GM19397 (cell line): ENCODE results near the gene RNF5.
"Not testable (repeated sequence)": the region's sequence is repeated elsewhere in the genome, so short reads cannot be mapped to it uniquely, and the experiment has no call there.

Source experiments
- ATAC-seq: cut with Tn5 transposase; IDR thresholded peaks from one replicate; pipeline ENCODE4 v1.9.1; 2021; ENCODE audit warnings: mild to moderate bottlenecking, moderate library complexity; ENCODE audit not compliant: unreplicated experiment

RNF5 gene

GRCh38 chr6:32203426-32204267 lies 25.4 kb downstream of the RNF5 start:
- ATAC-seq = no peak

- no peak for ATAC-seq
These were observed 26.1 kb downstream of the RNF5 start for GRCh38 chr6:32204268-32204715.

- no peak for ATAC-seq
These were observed 30.8 kb downstream of the RNF5 start for GRCh38 chr6:32208996-32209395.

GRCh38 chr6:32210191-32210601 lies 32.0 kb downstream of the RNF5 start:
- no peak for ATAC-seq

GRCh38 chr6:32211432-32211831 lies 33.2 kb downstream of the RNF5 start:
- not testable (repeated sequence) for ATAC-seq

GRCh38 chr6:32212076-32212760 lies 34.0 kb downstream of the RNF5 start:
- no peak for ATAC-seq

GRCh38 chr6:32213649-32214048 lies 35.4 kb downstream of the RNF5 start:
- no peak for ATAC-seq

GRCh38 chr6:32214126-32214525 lies 35.9 kb downstream of the RNF5 start:
- ATAC-seq = no peak

GRCh38 chr6:32215617-32216016 lies 37.4 kb downstream of the RNF5 start:
- ATAC-seq = no peak

- no peak for ATAC-seq
These were observed 38.1 kb downstream of the RNF5 start for GRCh38 chr6:32216285-32216684.

GRCh38 chr6:32216998-32217397 lies 38.8 kb downstream of the RNF5 start:
- ATAC-seq = no peak

GRCh38 chr6:32218167-32218566 lies 40.0 kb downstream of the RNF5 start:
- no peak for ATAC-seq

GRCh38 chr6:32220021-32220420 lies 41.8 kb downstream of the RNF5 start:
- no peak for ATAC-seq

- ATAC-seq = no peak
These were observed 44.4 kb downstream of the RNF5 start for GRCh38 chr6:32222333-32223230.

- ATAC-seq = no peak
These were observed 45.3 kb downstream of the RNF5 start, which contains the start of gene NOTCH4 for GRCh38 chr6:32223258-32224235. Gene NOTCH4, minus strand, starts transcription at chr6:32224067. Its CDS starts 139 bp downstream, at chr6:32223928.

- ATAC-seq = no peak
These were observed 46.5 kb downstream of the RNF5 start for GRCh38 chr6:32224696-32225095.

- ATAC-seq = no peak
These were observed 48.2 kb downstream of the RNF5 start for GRCh38 chr6:32226434-32226833.
